Measurements from ENCODE around the gene IRF2BP2.

IRF2BP2 gene

GRCh38 chr1:234616644-234617043 lies 6.7 kb upstream of the IRF2BP2 start:
- DNase-seq (ENCODE audit: low read depth), result no peak
- no peak overlapping the region for H3K4me3 ChIP-seq (ENCODE audit: low read depth, low read length)
- TF ChIP-seq CTCF (IDR thresholded peaks at IDR 0.05; ENCODE audit: low read depth, low read length, missing control alignments), result no peak

GRCh38 chr1:234614081-234614489 lies 4.1 kb upstream of the IRF2BP2 start:
- DNase-seq (ENCODE audit: low read depth), result no peak
- no peak overlapping the region for H3K4me3 ChIP-seq (ENCODE audit: low read depth, low read length)
- no peak for TF ChIP-seq CTCF (IDR thresholded peaks at IDR 0.05; ENCODE audit: low read depth, low read length, missing control alignments)

- no peak for TF ChIP-seq CTCF (IDR thresholded peaks at IDR 0.05; ENCODE audit: low read depth, low read length, missing control alignments)
- DNase-seq (ENCODE audit: low read depth), result no peak
- H3K4me3 ChIP-seq (ENCODE audit: low read depth, low read length), result no peak overlapping the region
Measured at GRCh38 chr1:234613128-234613875, 3.3 kb upstream of the IRF2BP2 start.

GRCh38 chr1:234612352-234613127 lies 2.6 kb upstream of the IRF2BP2 start:
- DNase-seq (ENCODE audit: low read depth), result peak; percentile 83
- peak overlapping the region; percentile 71; the same call in 1 of the 2 replicates for H3K4me3 ChIP-seq (ENCODE audit: low read depth, low read length)
- TF ChIP-seq CTCF (IDR thresholded peaks at IDR 0.05; ENCODE audit: low read depth, low read length, missing control alignments), result no peak

- no peak for DNase-seq (ENCODE audit: low read depth)
- no peak for TF ChIP-seq CTCF (IDR thresholded peaks at IDR 0.05; ENCODE audit: low read depth, low read length, missing control alignments)
Measured at GRCh38 chr1:234611847-234612351, 1.9 kb upstream of the IRF2BP2 start.

GRCh38 chr1:234611225-234611846 lies 1.4 kb upstream of the IRF2BP2 start:
- H3K4me3 ChIP-seq (ENCODE audit: low read depth, low read length), result peak overlapping the region; percentile 71
- TF ChIP-seq CTCF (IDR thresholded peaks at IDR 0.05; ENCODE audit: low read depth, low read length, missing control alignments), result no peak
- peak; percentile 77 for DNase-seq (ENCODE audit: low read depth)

More at GRCh38 chr1:234611847-234612351, 1.9 kb upstream of the IRF2BP2 start:
- H3K4me3 ChIP-seq (ENCODE audit: low read depth, low read length), result peak overlapping the region; percentile 71
